Measurements from ENCODE around the gene HPS4. TPM values are rescaled to one million over a fixed set of nuclear protein-coding genes. Genes with fewer than 3 reads are reported as not detected.

HPS4 gene
- total and polyA plus RNA-seq, 2 donors (not counting 1 experiment from before 2014, with no cell fraction given) = 23.0 to 37.7 TPM

- Histone ChIP-seq H3K4me1 (ENCODE audit: control insufficient read depth, extremely low read depth, insufficient read depth, low read length) (no peaks in the 10 kb centered on the region), H3K27me3 (ENCODE audit: control insufficient read depth, insufficient read depth, low read length) (no peaks in the 10 kb centered on the region), H3K79me2 (ENCODE audit: control insufficient read depth, insufficient read depth, low read length) (no peaks in the 10 kb centered on the region), H3K36me3 (ENCODE audit: control insufficient read depth, insufficient read depth, low read length) (no peaks in the 10 kb centered on the region), H2AFZ (ENCODE audit: low read length) (no peak overlapping the region), H3K4me3 (replicated peaks in 1 of 4; ENCODE audit: control extremely low read depth in 1 of 4, insufficient read depth in 1 of 4, low read depth in 3 of 4, low read length in 4 of 4) (no peak overlapping the region), H3K9ac (ENCODE audit: insufficient read depth, low read length) (no peak overlapping the region), H4K20me1 (ENCODE audit: control insufficient read depth, extremely low read depth, insufficient read depth, low read length) (no peaks in the 10 kb centered on the region), H3K9me3 (ENCODE audit: control insufficient read depth, insufficient read depth, low read depth, low read length) (no peaks in the 10 kb centered on the region), H3K4me2 (ENCODE audit: extremely low read depth, insufficient read depth, low read length) (no peak overlapping the region), H3K27ac (ENCODE audit: insufficient read depth, low read length) (no peak overlapping the region)
- TF ChIP-seq EZH2 (IDR thresholded peaks at IDR 0.05; ENCODE audit: low read length, missing control alignments) (no peak), CTCF (conservative IDR thresholded peaks at IDR 0.05 in 1 of 2, IDR thresholded peaks at IDR 0.05 in 1 of 2; ENCODE audit: low read depth in 1 of 2, low read length in 2 of 2) (no peak)
- no peak for DNase-seq (ENCODE audit: low read depth in 2 of 2)
These were observed 45.7 kb downstream of the HPS4 start for GRCh38 chr22:26437694-26438392.

GRCh38 chr22:26436903-26437515, 46.6 kb downstream of the HPS4 start:
- no peak for TF ChIP-seq EZH2 (IDR thresholded peaks at IDR 0.05; ENCODE audit: low read length, missing control alignments)
- no peak for TF ChIP-seq CTCF (conservative IDR thresholded peaks at IDR 0.05 in 1 of 2, IDR thresholded peaks at IDR 0.05 in 1 of 2; ENCODE audit: low read depth in 1 of 2, low read length in 2 of 2)
- Histone ChIP-seq H3K36me3 (ENCODE audit: control insufficient read depth, insufficient read depth, low read length) (no peaks in the 10 kb centered on the region), H3K27me3 (ENCODE audit: control insufficient read depth, insufficient read depth, low read length) (no peaks in the 10 kb centered on the region), H3K4me1 (ENCODE audit: control insufficient read depth, extremely low read depth, insufficient read depth, low read length) (no peaks in the 10 kb centered on the region), H2AFZ (ENCODE audit: low read length) (no peak overlapping the region), H3K9ac (ENCODE audit: insufficient read depth, low read length) (no peak overlapping the region), H3K79me2 (ENCODE audit: control insufficient read depth, insufficient read depth, low read length) (no peaks in the 10 kb centered on the region), H4K20me1 (ENCODE audit: control insufficient read depth, extremely low read depth, insufficient read depth, low read length) (no peaks in the 10 kb centered on the region), H3K4me3 (replicated peaks in 1 of 4; ENCODE audit: control extremely low read depth in 1 of 4, insufficient read depth in 1 of 4, low read depth in 3 of 4, low read length in 4 of 4) (no peak overlapping the region), H3K9me3 (ENCODE audit: control insufficient read depth, insufficient read depth, low read depth, low read length) (no peaks in the 10 kb centered on the region), H3K4me2 (ENCODE audit: extremely low read depth, insufficient read depth, low read length) (no peak overlapping the region), H3K27ac (ENCODE audit: insufficient read depth, low read length) (no peak overlapping the region)
- no peak for DNase-seq (ENCODE audit: low read depth in 2 of 2)

- no peak overlapping the region for H2AFZ ChIP-seq (ENCODE audit: low read length)
- H3K4me3 ChIP-seq (replicated peaks in 1 of 4; ENCODE audit: control extremely low read depth in 1 of 4, insufficient read depth in 1 of 4, low read depth in 3 of 4, low read length in 4 of 4) = no peak overlapping the region
- TF ChIP-seq CTCF (conservative IDR thresholded peaks at IDR 0.05 in 1 of 2, IDR thresholded peaks at IDR 0.05 in 1 of 2; ENCODE audit: low read depth in 1 of 2, low read length in 2 of 2) (no peak), EZH2 (IDR thresholded peaks at IDR 0.05; ENCODE audit: low read length, missing control alignments) (no peak)
- no peak for DNase-seq (ENCODE audit: low read depth in 2 of 2)
- no peaks in the 10 kb centered on the region for H3K4me1 ChIP-seq (ENCODE audit: control insufficient read depth, extremely low read depth, insufficient read depth, low read length)
- H4K20me1 ChIP-seq (ENCODE audit: control insufficient read depth, extremely low read depth, insufficient read depth, low read length) = no peaks in the 10 kb centered on the region
- no peaks in the 10 kb centered on the region for H3K79me2 ChIP-seq (ENCODE audit: control insufficient read depth, insufficient read depth, low read length)
- no peak overlapping the region for H3K9ac ChIP-seq (ENCODE audit: insufficient read depth, low read length)
- H3K36me3 ChIP-seq (ENCODE audit: control insufficient read depth, insufficient read depth, low read length) = no peaks in the 10 kb centered on the region
- H3K27me3 ChIP-seq (ENCODE audit: control insufficient read depth, insufficient read depth, low read length) = no peaks in the 10 kb centered on the region
- H3K27ac ChIP-seq (ENCODE audit: insufficient read depth, low read length) = no peak overlapping the region
- no peak overlapping the region for H3K4me2 ChIP-seq (ENCODE audit: extremely low read depth, insufficient read depth, low read length)
- H3K9me3 ChIP-seq (ENCODE audit: control insufficient read depth, insufficient read depth, low read depth, low read length) = no peaks in the 10 kb centered on the region
These were observed 48.1 kb downstream of the HPS4 start for GRCh38 chr22:26435327-26436093.
